ENCODE measurements around the gene PEX11A.

- TF ChIP-seq, protein P1, sequence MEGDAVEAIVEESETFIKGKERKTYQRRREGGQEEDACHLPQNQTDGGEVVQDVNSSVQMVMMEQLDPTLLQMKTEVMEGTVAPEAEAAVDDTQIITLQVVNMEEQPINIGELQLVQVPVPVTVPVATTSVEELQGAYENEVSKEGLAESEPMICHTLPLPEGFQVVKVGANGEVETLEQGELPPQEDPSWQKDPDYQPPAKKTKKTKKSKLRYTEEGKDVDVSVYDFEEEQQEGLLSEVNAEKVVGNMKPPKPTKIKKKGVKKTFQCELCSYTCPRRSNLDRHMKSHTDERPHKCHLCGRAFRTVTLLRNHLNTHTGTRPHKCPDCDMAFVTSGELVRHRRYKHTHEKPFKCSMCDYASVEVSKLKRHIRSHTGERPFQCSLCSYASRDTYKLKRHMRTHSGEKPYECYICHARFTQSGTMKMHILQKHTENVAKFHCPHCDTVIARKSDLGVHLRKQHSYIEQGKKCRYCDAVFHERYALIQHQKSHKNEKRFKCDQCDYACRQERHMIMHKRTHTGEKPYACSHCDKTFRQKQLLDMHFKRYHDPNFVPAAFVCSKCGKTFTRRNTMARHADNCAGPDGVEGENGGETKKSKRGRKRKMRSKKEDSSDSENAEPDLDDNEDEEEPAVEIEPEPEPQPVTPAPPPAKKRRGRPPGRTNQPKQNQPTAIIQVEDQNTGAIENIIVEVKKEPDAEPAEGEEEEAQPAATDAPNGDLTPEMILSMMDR (IDR thresholded peaks at IDR 0.05): no peak
- no peak for TF ChIP-seq POLR2A (IDR thresholded peaks at IDR 0.05)
These were observed 4.6 kb upstream of the PEX11A start for GRCh38 chr15:89695198-89695597.
